H9 (cell line): Measurements from ENCODE around the gene ITLN1. TPM values are rescaled to one million over a fixed set of nuclear protein-coding genes. Genes with fewer than 3 reads are reported as not detected.

Experiments
- DNase-seq: peaks from one replicate; pipeline ENCODE4 v3.0.0-alpha.2; 2017
- H2AFZ ChIP-seq: one replicate; pipeline ENCODE4 v1.6.1; 2013; ENCODE audit warnings: mild to moderate bottlenecking, low read length, control low read depth, moderate library complexity
- H2AK5ac ChIP-seq: 2 replicates; pipeline ENCODE4 v1.6.1; 2013; ENCODE audit warnings: low read length, control low read depth, mixed read lengths; ENCODE audit not compliant: insufficient read length
- H2BK120ac ChIP-seq: one replicate; pipeline ENCODE4 v1.6.1; 2013; ENCODE audit warnings: low read depth, mild to moderate bottlenecking, low read length, control low read depth, inconsistent platforms; ENCODE audit not compliant: poor library complexity, severe bottlenecking
- H2BK12ac ChIP-seq: 2 replicates; pipeline ENCODE4 v1.6.1; 2013; ENCODE audit warnings: low read length, control low read depth, mixed read lengths, low read depth; ENCODE audit not compliant: insufficient read length
- H2BK15ac ChIP-seq: 2 replicates; pipeline ENCODE4 v1.6.1; 2013; ENCODE audit warnings: low read depth, low read length, control low read depth
- H2BK20ac ChIP-seq: one replicate; pipeline ENCODE4 v1.6.1; 2013; ENCODE audit warnings: low read depth, mild to moderate bottlenecking, low read length, control low read depth, inconsistent platforms; ENCODE audit not compliant: poor library complexity, severe bottlenecking
- H2BK5ac ChIP-seq: 2 replicates; pipeline ENCODE4 v1.6.1; 2013; ENCODE audit warnings: low read length, control low read depth, mixed read lengths; ENCODE audit not compliant: insufficient read length
- H3K14ac ChIP-seq: 2 replicates; pipeline ENCODE4 v1.6.1; 2013; ENCODE audit warnings: low read length, control low read depth; ENCODE audit not compliant: insufficient read depth
- H3K18ac ChIP-seq: 2 replicates; pipeline ENCODE4 v1.6.1; 2013; ENCODE audit warnings: low read depth, mild to moderate bottlenecking, mixed read lengths, low read length, control low read depth; ENCODE audit not compliant: insufficient read length
- H3K23ac ChIP-seq: 2 replicates; pipeline ENCODE4 v1.6.1; 2013; ENCODE audit warnings: low read length, control low read depth, mixed read lengths, low read depth; ENCODE audit not compliant: insufficient read length
- H3K23me2 ChIP-seq: 2 replicates; pipeline ENCODE4 v1.6.1; 2013; ENCODE audit warnings: low read depth, mild to moderate bottlenecking, mixed read lengths, low read length, control low read depth; ENCODE audit not compliant: insufficient read length, poor library complexity, severe bottlenecking
- H3K27ac ChIP-seq: 2 replicates; pipeline ENCODE4 v1.5.1; 2013; ENCODE audit warnings: low read length, control low read depth, mixed read lengths, low read depth; ENCODE audit not compliant: insufficient read length
- H3K27me3 ChIP-seq: 2 replicates; pipeline ENCODE4 v1.6.1; 2013; ENCODE audit warnings: low read length, control low read depth, inconsistent platforms; ENCODE audit not compliant: insufficient read depth
- H3K4ac ChIP-seq: 2 replicates; pipeline ENCODE4 v1.6.1; 2013; ENCODE audit warnings: low read depth, mild to moderate bottlenecking, control low read depth, inconsistent platforms, low read length, moderate library complexity
- H3K4me1 ChIP-seq: 2 replicates; pipeline ENCODE4 v1.6.1; 2013; ENCODE audit warnings: low read length, control low read depth, inconsistent platforms; ENCODE audit not compliant: insufficient read depth
- H3K4me2 ChIP-seq: 2 replicates; pipeline ENCODE4 v1.6.1; 2013; ENCODE audit warnings: low read length, control low read depth, mixed read lengths; ENCODE audit not compliant: insufficient read length, insufficient read depth
- H3K56ac ChIP-seq: 2 replicates; pipeline ENCODE4 v1.6.1; 2013; ENCODE audit warnings: low read depth, mild to moderate bottlenecking, mixed read lengths, low read length, control low read depth; ENCODE audit not compliant: insufficient read length
- H3K79me1 ChIP-seq: 2 replicates; pipeline ENCODE4 v1.6.1; 2013; ENCODE audit warnings: low read depth, mild to moderate bottlenecking, moderate library complexity, low read length, control low read depth, inconsistent platforms; ENCODE audit not compliant: insufficient read depth, poor library complexity, severe bottlenecking
- H3K79me2 ChIP-seq: 2 replicates; pipeline ENCODE4 v1.6.1; 2013; ENCODE audit warnings: low read length, control low read depth, inconsistent platforms; ENCODE audit not compliant: insufficient read depth
- H3K9ac ChIP-seq: 2 replicates; pipeline ENCODE4 v1.6.1; 2013; ENCODE audit warnings: low read length, control low read depth, mixed read lengths; ENCODE audit not compliant: insufficient read length; ENCODE audit errors: extremely low read depth
- H3K9me3 ChIP-seq: one replicate; pipeline ENCODE4 v1.6.1; 2013; ENCODE audit warnings: low read depth, low read length, inconsistent platforms; ENCODE audit not compliant: control insufficient read depth
- H3T11ph ChIP-seq: one replicate; pipeline ENCODE4 v1.6.1; 2013; ENCODE audit warnings: mild to moderate bottlenecking, low read length, control low read depth, inconsistent platforms
- H4K20me1 ChIP-seq: one replicate; pipeline ENCODE4 v1.6.1; 2013; ENCODE audit not compliant: control insufficient read depth, insufficient read length, insufficient read depth
- H4K5ac ChIP-seq: 2 replicates; pipeline ENCODE4 v1.6.1; 2013; ENCODE audit warnings: low read depth, mild to moderate bottlenecking, mixed read lengths, low read length, control low read depth; ENCODE audit not compliant: insufficient read length
- H4K8ac ChIP-seq: replicated peaks from 2 replicates; pipeline ENCODE4 v1.6.1; 2013; ENCODE audit warnings: low read length, control low read depth, mixed read lengths, low read depth; ENCODE audit not compliant: insufficient read length
- H4K91ac ChIP-seq: 2 replicates; pipeline ENCODE4 v1.6.1; 2013; ENCODE audit warnings: low read depth, mild to moderate bottlenecking, moderate library complexity, mixed read lengths, low read length, control low read depth; ENCODE audit not compliant: insufficient read length
- H3K27ac Mint-ChIP-seq, 3 experiments: 2 replicates in 2 of 3; 3 replicates in 1 of 3; pipeline ENCODE4 v1.8.0; 2020 to 2021; ENCODE audit warnings: mixed read lengths in 3 of 3, mild to moderate bottlenecking in 1 of 3, moderate library complexity in 1 of 3
- H3K27me3 Mint-ChIP-seq: 2 replicates; pipeline ENCODE4 v1.8.0; 2021; ENCODE audit warnings: low read depth, mild to moderate bottlenecking, moderate library complexity, mixed read lengths
- H3K36me3 Mint-ChIP-seq, 3 experiments: 2 replicates in 2 of 3; 3 replicates in 1 of 3; pipeline ENCODE4 v1.8.0; 2020 to 2021; ENCODE audit warnings: low read depth in 3 of 3, mixed read lengths in 3 of 3; ENCODE audit not compliant: insufficient read depth in 1 of 3
- H3K4me1 Mint-ChIP-seq, 2 experiments: 2 replicates each; pipeline ENCODE4 v1.8.0; 2020; ENCODE audit warnings: mixed read lengths in 2 of 2
- H3K4me3 Mint-ChIP-seq, 2 experiments: 2 replicates in 1 of 2; 3 replicates in 1 of 2; pipeline ENCODE4 v1.8.0; 2020 to 2021; ENCODE audit warnings: mild to moderate bottlenecking in 2 of 2, mixed read lengths in 2 of 2, moderate library complexity in 1 of 2
- H3K9me3 Mint-ChIP-seq, 2 experiments: 2 replicates in 1 of 2; 3 replicates in 1 of 2; pipeline ENCODE4 v1.8.0; 2020; ENCODE audit warnings: mild to moderate bottlenecking in 2 of 2, mixed read lengths in 2 of 2, moderate library complexity in 1 of 2
- WGBS: extraction: QIAGEN DNeasy Blood & Tissue Kit; methylation state at CpG from one replicate; pipeline ENCODE4 v1.1.7; 2013; ENCODE audit warnings: missing lambda C conversion rate, low lambda C conversion rate, mixed read lengths; ENCODE audit not compliant: insufficient read length; ENCODE audit errors: extremely low coverage; 5-methylcytosine and 5-hydroxymethylcytosine counted together
- total RNA-seq: library from RNA; stranded (reverse); gene quantifications from 2 replicates; pipeline ENCODE4 v1.2.1, GENCODE V29; 2021
- TF ChIP-seq, protein P1 (sequence below): fragments of 200-600 bp; sonication (generic); conservative IDR thresholded peaks from 3 replicates; pipeline ENCODE4 v1.8.0; 2021; ENCODE audit warnings: antibody characterized with exemption, mild to moderate bottlenecking

ITLN1 gene
- total RNA-seq, 1 experiment from 2014 or later, result not detected

DNA sequence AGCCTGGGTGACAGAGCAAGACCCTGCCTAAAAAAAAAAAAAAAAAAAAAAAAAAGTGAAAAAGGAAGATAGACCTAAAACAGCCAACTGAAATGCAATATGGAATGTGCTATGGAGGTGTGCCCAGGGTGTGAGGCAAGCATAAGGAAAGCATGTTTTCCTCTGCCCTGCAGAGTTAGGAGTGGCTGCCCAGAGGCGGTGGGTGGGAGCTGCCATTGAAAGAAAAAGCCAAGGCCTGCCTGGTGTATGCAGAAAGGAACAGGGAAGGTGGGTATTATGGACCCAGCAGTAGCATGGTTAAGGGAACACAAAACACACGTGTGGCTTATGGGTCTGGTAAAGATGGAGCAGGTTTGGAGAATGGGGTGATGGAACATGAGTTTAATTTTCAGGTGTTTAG is 31.2 kb downstream of the ITLN1 start:
- no peak overlapping the region for H2AFZ ChIP-seq
- no peaks in the 10 kb centered on the region for H3K27me3 ChIP-seq
- no peaks in the 10 kb centered on the region for H3K79me2 ChIP-seq
- H2BK120ac ChIP-seq, result no peak overlapping the region
- no peak overlapping the region for H3K4me3 Mint-ChIP-seq
- no peak overlapping the region for H3K27ac ChIP-seq
- H3K4ac ChIP-seq, result no peak overlapping the region
- H3K56ac ChIP-seq, result no peak overlapping the region
- no peak overlapping the region for H2BK15ac ChIP-seq
- no peak overlapping the region for H3K27ac Mint-ChIP-seq
- H3K79me1 ChIP-seq, result no peaks in the 10 kb centered on the region
- no peak overlapping the region for H4K91ac ChIP-seq
- H3K4me1 Mint-ChIP-seq, result no peaks in the 10 kb centered on the region
- H3K4me1 ChIP-seq, result no peaks in the 10 kb centered on the region
- no peak overlapping the region for H3K9ac ChIP-seq
- H3K27me3 Mint-ChIP-seq, result no peaks in the 10 kb centered on the region
- no peak overlapping the region for H2BK20ac ChIP-seq
- H2BK12ac ChIP-seq, result no peak overlapping the region
- no CpG with 5 or more reads among the region's 2 CpGs for WGBS
- H4K8ac ChIP-seq, result no peak overlapping the region
- no peak overlapping the region for H2BK5ac ChIP-seq
- H3K23ac ChIP-seq, result no peak overlapping the region
- no peak overlapping the region for H3T11ph ChIP-seq
- no peak overlapping the region for H2AK5ac ChIP-seq
- H3K4me2 ChIP-seq, result no peak overlapping the region
- DNase-seq, result no peak
- H3K23me2 ChIP-seq, result no peaks in the 10 kb centered on the region
- no peak overlapping the region for H3K14ac ChIP-seq
- H4K5ac ChIP-seq, result no peak overlapping the region
- H3K9me3 ChIP-seq, result no peaks in the 10 kb centered on the region
- no peaks in the 10 kb centered on the region for H4K20me1 ChIP-seq
- H3K9me3 Mint-ChIP-seq, result no peaks in the 10 kb centered on the region
- no peaks in the 10 kb centered on the region for H3K36me3 Mint-ChIP-seq
- TF ChIP-seq, protein P1, sequence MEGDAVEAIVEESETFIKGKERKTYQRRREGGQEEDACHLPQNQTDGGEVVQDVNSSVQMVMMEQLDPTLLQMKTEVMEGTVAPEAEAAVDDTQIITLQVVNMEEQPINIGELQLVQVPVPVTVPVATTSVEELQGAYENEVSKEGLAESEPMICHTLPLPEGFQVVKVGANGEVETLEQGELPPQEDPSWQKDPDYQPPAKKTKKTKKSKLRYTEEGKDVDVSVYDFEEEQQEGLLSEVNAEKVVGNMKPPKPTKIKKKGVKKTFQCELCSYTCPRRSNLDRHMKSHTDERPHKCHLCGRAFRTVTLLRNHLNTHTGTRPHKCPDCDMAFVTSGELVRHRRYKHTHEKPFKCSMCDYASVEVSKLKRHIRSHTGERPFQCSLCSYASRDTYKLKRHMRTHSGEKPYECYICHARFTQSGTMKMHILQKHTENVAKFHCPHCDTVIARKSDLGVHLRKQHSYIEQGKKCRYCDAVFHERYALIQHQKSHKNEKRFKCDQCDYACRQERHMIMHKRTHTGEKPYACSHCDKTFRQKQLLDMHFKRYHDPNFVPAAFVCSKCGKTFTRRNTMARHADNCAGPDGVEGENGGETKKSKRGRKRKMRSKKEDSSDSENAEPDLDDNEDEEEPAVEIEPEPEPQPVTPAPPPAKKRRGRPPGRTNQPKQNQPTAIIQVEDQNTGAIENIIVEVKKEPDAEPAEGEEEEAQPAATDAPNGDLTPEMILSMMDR, result no peak
- H3K18ac ChIP-seq, result no peak overlapping the region
